ENCODE results near the gene IFITM1.
"Not testable (repeated sequence)": the region's sequence is repeated elsewhere in the genome, so short reads cannot be mapped to it uniquely, and the experiment has no call there.

IFITM1 gene

DNA sequence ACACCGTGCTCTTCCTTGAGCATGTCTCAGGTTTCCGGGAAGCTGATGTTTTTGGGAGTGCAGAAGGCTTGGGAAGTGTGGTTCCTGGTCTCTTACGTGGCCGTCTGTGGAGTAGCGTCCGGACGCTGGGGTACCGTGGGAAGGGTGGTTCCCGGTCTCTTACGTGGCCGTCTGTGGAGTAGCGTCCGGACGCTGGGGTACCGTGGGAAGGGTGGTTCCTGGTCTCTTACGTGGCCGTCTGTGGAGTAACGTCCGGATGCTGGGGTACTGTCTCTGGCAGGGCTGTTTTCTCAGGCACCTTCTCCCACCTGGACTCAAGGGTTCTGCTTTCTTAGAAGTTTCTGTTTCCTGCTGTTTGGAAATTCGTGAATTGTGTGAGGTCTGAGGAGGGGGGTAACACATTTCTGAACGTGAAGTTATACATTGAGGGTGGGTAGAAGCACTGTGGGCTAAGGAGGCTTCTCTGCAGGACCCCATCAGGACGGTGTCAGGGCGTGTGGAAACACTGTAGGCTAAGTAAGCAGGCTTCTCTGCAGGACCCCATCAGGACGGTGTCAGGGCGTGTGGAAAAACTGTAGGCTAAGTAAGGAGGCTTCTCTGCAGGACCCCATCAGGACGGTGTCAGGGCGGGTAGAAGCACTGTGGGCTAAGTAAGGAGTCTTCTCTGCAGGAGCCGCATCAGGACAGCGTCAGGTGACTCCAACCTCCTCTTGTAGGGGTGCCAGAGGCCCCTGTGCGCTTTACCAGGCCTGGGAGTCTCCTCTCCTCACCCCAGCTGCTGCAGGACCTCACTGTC, 12.2 kb downstream of the IFITM1 start:
- DNase-seq (ENCODE audit: low spot score) (no peak), FAIRE-seq (no peak)

- DNase-seq (ENCODE audit: low spot score), result no peak
- FAIRE-seq, result no peak
Measured at GRCh38 chr11:326592-326841, 12.7 kb downstream of the IFITM1 start.

- no peak for FAIRE-seq
- no peak for DNase-seq (ENCODE audit: low spot score)
Measured at GRCh38 chr11:326842-327580, 13.2 kb downstream of the IFITM1 start.

DNA sequence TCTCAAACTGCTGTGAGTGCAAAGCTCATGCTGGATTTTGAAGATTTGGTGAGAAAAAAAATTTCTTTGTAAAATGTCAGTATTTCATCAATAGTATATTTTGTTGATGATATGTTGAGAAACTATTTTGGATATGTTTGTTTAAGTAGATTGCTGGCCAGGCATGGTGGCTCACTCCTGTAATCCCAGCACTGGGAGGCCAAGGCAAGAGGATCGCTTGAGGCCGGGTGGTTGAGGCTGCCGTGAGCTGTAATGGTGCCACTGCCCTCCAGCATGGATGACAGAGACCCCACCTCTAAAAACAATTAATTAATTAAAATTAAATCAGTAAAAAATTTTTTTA, 13.7 kb downstream of the IFITM1 start:
- FAIRE-seq, result no peak

DNA sequence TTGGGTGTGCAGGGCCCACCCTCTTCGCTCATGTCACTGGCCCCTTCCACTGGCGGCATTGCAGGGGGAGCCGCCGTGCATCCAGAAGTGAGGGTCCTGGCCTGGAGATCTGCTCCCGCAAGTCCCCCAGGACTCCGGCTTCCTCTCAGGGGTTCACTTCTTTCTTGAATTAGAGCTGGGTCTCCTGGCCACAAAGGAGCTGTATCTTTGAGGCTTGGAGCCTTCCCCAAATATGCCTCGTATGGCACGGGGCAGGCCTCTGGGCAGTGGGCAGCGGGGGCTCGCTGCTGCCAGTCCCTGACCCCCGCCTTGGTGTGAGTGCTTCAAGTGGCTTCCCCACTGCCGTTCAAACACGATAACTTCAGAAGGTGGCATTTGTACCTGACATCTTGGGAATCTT, 14.2 kb downstream of the IFITM1 start:
- DNase-seq (ENCODE audit: low spot score), result no peak
- no peak for FAIRE-seq

More for the DNA sequence above, 13.7 kb downstream of the IFITM1 start:
- no peak for DNase-seq (ENCODE audit: low spot score)

DNA sequence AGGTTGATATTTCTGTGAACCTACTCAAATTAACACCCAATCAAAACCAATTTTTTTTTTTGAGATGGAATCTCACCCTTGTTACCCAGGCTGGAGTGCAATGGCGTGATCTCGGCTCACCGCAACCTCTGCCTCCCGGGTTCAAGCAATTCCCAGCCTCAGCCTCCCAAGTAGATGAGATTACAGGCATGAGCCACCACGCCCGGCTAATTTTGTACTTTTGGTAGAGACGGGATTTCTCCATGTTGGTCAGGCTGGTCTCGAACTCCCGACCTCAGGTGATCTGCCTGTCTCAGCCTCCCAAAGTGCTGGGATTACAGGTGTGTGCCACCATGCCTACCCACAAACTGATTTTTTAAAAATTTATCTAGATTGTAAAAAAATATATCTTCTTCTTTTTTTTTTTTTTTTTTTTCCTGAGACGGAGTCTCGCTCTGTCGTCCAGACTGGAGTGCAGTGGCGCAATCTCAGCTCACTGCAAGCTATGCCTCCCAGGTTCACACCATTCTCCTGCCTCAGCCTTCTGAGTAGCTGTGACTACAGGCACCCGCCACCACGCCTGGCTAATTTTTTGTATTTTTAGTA, 14.8 kb downstream of the IFITM1 start:
- not testable (repeated sequence) for DNase-seq (ENCODE audit: low spot score); FAIRE-seq

DNA sequence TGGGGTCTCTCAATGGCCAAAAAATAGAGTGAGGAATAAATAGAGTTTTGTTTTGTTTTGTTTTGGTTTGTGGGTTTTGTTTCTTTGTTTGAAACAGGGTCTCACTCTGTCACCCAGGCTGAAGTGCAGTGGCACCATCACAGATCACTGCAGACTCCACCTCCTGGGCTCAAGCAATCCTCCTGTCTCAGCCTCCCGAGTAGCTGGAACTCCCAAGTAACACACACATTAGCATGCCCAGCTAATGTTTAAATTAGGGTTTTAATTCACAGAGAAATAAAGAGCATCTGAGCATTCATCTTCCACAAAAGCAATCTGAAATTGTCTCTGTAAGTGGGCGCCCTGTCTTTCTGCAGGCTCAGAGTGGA, 16.0 kb downstream of the IFITM1 start:
- DNase-seq (ENCODE audit: low spot score), result no peak
- no peak for FAIRE-seq

- FAIRE-seq (no peak), DNase-seq (ENCODE audit: low spot score) (no peak)
Measured at GRCh38 chr11:330307-330693, 16.5 kb downstream of the IFITM1 start.

- no peak for FAIRE-seq
- no peak for DNase-seq (ENCODE audit: low spot score)
Measured at GRCh38 chr11:330694-331357, 17.0 kb downstream of the IFITM1 start.

GRCh38 chr11:331358-332060, 17.7 kb downstream of the IFITM1 start:
- FAIRE-seq (no peak), DNase-seq (ENCODE audit: low spot score) (no peak)

DNA sequence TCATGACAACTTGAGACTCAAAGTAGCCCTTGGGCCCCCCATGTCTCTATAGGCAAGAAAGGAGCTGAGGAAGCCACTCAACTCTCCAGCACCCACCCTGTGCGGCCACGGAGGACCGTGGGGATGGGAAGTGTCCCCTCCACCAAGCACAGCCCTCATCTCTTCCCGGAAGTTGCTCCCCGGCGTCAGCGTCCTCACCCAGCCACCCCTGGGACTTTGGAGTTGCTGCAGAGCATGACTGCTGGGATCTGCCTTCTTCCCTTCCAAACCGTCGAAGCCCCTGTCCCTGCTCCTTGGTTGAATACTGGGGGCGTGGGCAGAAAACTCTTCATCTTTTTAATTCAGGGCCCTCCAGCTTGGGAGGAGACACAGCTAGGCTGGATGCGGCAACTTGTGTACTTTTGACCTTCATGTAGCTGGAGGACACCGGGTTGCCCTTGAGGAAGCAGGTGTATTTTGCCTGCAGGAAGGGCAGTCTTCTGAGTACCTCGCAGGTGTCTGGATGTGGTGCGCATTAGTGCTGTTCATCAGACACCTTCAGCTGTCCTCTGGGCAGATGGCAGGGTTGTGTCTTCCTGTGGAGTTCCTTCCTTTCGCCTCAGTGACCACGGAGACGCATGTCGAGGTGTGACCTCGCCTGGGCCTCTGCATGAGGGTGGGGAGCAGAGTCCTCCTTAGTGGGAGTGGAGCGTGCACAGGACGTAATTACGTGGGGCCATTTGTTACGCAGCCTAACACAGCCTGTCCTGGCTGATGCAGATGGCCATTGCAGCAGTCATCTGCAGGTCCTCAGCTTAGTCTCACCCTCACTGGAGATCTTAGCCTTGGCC, 19.0 kb downstream of the IFITM1 start:
- DNase-seq (ENCODE audit: low spot score), result no peak
- FAIRE-seq, result no peak

- FAIRE-seq; DNase-seq (ENCODE audit: low spot score): not testable (repeated sequence)
Measured at GRCh38 chr11:333616-334263, 19.9 kb downstream of the IFITM1 start.

DNA sequence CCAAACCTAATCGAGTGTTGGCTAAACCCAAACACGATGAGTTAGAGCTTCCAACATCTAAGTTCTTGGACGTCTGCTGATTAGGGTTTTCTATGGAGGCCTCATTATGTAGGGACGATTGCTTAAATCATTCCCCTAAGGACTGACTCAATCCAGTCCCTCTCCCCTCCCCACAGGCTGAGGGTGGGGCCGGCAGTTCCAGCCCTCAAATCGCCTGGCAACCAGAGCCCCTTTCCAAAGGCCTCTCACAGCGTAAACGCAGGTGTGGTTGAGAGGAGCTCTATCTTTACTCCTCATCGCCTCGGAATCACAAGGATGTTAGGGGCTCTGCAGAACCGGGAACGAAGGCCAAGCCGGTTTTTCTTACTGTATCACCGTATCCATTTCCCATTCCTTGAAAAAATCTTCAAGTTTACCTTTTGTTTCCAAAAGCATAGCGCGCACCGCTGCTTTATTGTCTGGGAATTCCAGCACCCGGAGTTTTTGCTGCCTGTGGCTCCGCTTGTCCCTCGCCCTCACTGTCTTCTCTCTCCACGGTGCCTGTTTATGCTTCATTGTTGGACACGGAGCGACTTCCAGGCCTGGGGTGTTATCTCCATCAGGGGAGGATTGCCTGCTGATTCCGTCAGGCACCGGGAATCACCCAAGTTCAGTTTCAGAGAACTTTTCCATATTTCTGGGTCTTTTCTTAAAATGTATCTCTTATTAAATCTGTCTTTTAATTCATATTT, 20.6 kb downstream of the IFITM1 start:
- DNase-seq (ENCODE audit: low spot score) (no peak), FAIRE-seq (no peak)

- DNase-seq (ENCODE audit: low spot score), result no peak
- FAIRE-seq, result no peak
Measured at GRCh38 chr11:335779-336658, 22.2 kb downstream of the IFITM1 start.

DNA sequence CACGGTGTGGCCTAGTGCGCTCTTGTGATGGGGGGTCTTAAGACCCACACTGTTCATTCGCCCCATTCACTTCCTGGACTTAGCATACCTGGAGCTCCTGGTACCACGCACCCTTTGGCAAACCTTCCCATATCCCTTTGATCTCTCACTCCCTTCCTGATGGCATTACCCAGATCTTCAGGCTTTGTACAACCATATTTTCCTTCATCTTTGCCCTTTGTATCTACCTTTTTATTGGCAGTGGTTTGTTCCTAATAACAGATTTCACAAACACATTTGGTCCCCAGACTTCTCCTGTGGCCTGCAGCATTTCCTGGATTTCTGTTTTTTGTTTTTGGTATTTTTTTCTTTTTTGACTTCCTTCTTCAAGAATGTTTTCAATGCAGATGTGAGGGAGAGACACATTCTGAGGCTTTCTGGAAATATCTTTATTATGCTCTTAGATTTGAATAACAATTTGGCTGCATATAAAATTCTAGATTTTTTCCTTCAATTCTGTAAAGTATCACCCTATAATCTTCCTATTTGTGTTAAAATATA, 22.9 kb downstream of the IFITM1 start:
- FAIRE-seq, result no peak
- no peak for DNase-seq (ENCODE audit: low spot score)

- DNase-seq (ENCODE audit: low spot score) (no peak), FAIRE-seq (no peak)
Measured at GRCh38 chr11:337711-338110, 23.9 kb downstream of the IFITM1 start.

- FAIRE-seq, result no peak
- DNase-seq (ENCODE audit: low spot score), result no peak
Measured at GRCh38 chr11:339963-340362, 26.1 kb downstream of the IFITM1 start.

Measured in RCC 7860 (cell line).